DOHH2 (cell line): Measurements from ENCODE around the gene VAV2.

ENCODE experiments used
- H3F3A ChIP-seq: fragments of 200-600 bp; sonication (generic), shearing (Covaris generic); 2 replicates; pipeline ENCODE4 v1.6.0; 2016; ENCODE audit warnings: antibody characterized with exemption, mild to moderate bottlenecking; ENCODE audit not compliant: control insufficient read depth, insufficient read depth
- H3K27ac ChIP-seq: fragments of 200-600 bp; sonication (generic); 2 replicates; pipeline ENCODE4 v1.5.1; 2014; ENCODE audit warnings: low read depth, mild to moderate bottlenecking, low read length, moderate library complexity
- H3K27me3 ChIP-seq: fragments of 200-600 bp; sonication (generic); 2 replicates; pipeline ENCODE4 v1.6.1; 2014; ENCODE audit warnings: mild to moderate bottlenecking, low read length, mixed read lengths; ENCODE audit not compliant: control insufficient read depth
- H3K36me3 ChIP-seq: fragments of 200-600 bp; sonication (generic); 2 replicates; pipeline ENCODE4 v1.6.1; 2014; ENCODE audit warnings: mild to moderate bottlenecking, low read length, moderate library complexity, mixed read lengths; ENCODE audit not compliant: control insufficient read depth
- H3K4me1 ChIP-seq: fragments of 200-600 bp; sonication (generic); 2 replicates; pipeline ENCODE4 v1.6.1; 2014; ENCODE audit warnings: mild to moderate bottlenecking, low read length, mixed read lengths; ENCODE audit not compliant: control insufficient read depth
- H3K4me2 ChIP-seq: fragments of 200-600 bp; sonication (generic); 2 replicates; pipeline ENCODE4 v1.6.0; 2014; ENCODE audit warnings: mild to moderate bottlenecking, low read length, moderate library complexity
- H3K4me3 ChIP-seq: fragments of 200-600 bp; sonication (generic); 2 replicates; pipeline ENCODE4 v1.5.1; 2014; ENCODE audit warnings: mild to moderate bottlenecking, low read length, mixed read lengths
- H3K79me2 ChIP-seq: fragments of 200-600 bp; sonication (generic); 2 replicates; pipeline ENCODE4 v1.6.1; 2014; ENCODE audit warnings: mild to moderate bottlenecking, low read length, mixed read lengths; ENCODE audit not compliant: control insufficient read depth
- H3K9me2 ChIP-seq: fragments of 200-600 bp; sonication (generic); replicated peaks from 2 replicates; pipeline ENCODE4 v1.6.1; 2014; ENCODE audit warnings: mild to moderate bottlenecking, low read length, mixed read lengths; ENCODE audit not compliant: control insufficient read depth
- H3K9me3 ChIP-seq: fragments of 200-600 bp; sonication (generic); 2 replicates; pipeline ENCODE4 v1.6.1; 2014; ENCODE audit warnings: antibody characterized with exemption, low read length, mixed read lengths; ENCODE audit not compliant: control insufficient read depth, insufficient read depth
- H4K20me1 ChIP-seq: fragments of 200-600 bp; sonication (generic); 2 replicates; pipeline ENCODE4 v1.6.0; 2014; ENCODE audit warnings: low read depth, mild to moderate bottlenecking, antibody characterized with exemption, low read length, moderate library complexity; ENCODE audit not compliant: control insufficient read depth, insufficient read depth
- EZH2phosphoT487 ChIP-seq: fragments of 200-600 bp; sonication (generic); IDR thresholded peaks from 2 replicates; pipeline ENCODE4 v1.6.1; 2017; ENCODE audit warnings: borderline replicate concordance, mild to moderate bottlenecking, antibody characterized with exemption, low read length, moderate library complexity, mixed read lengths
- TF ChIP-seq, protein P1 (sequence below): fragments of 200-600 bp; sonication (generic); IDR thresholded peaks from one replicate; pipeline ENCODE4 v1.5.1; 2014; ENCODE audit warnings: antibody characterized with exemption, mild to moderate bottlenecking, low read depth, low read length; ENCODE audit not compliant: poor library complexity, severe bottlenecking

VAV2 gene

DNA sequence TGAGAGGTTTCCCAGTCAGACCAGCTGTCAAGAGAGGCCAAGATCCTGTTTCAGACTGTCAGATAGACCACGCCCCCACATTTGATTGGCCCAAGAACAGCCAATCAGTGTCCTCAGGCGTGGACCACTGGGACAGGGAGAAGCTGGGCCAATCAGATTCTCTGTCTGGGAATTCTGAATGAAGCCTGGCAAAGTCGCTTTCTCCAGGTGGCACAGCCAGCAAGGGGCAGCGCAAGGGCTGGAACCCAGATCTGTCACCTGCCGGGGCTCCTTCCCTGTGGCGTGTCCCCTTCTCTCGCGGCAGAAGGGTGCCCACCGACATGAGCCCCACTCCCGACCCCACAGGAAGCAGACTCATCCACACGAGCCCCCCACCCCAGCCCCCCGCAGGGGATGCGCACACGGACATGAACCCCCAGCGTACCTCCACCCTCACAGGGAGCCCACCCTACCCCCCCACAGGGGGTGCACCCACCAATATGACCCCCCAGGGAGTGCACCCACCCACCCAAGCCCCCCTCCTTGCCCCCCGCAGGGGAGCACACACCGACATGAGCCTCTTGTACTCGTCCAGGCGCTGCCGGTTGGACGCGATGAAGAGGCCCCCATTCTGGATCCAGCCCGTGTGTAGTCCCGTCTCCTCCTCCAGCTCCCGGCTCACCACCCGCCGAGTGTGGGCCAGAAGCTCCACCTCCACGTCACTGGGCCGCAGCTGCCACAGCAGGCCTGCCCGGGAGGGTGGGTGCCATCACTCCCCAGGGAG, 260.1 kb downstream of the VAV2 start:
- H3K27ac ChIP-seq, result no peak overlapping the region
- H3K27me3 ChIP-seq, result peaks cover 19% of the 10 kb centered on the region
- H3K4me1 ChIP-seq, result peaks cover 15% of the 10 kb centered on the region
- H3K36me3 ChIP-seq, result no peaks in the 10 kb centered on the region
- no peaks in the 10 kb centered on the region for H4K20me1 ChIP-seq
- no peak overlapping the region for H3K4me2 ChIP-seq
- H3K79me2 ChIP-seq, result no peaks in the 10 kb centered on the region
- no peaks in the 10 kb centered on the region for H3F3A ChIP-seq
- no peak for TF ChIP-seq EZH2phosphoT487
- TF ChIP-seq, protein P1, sequence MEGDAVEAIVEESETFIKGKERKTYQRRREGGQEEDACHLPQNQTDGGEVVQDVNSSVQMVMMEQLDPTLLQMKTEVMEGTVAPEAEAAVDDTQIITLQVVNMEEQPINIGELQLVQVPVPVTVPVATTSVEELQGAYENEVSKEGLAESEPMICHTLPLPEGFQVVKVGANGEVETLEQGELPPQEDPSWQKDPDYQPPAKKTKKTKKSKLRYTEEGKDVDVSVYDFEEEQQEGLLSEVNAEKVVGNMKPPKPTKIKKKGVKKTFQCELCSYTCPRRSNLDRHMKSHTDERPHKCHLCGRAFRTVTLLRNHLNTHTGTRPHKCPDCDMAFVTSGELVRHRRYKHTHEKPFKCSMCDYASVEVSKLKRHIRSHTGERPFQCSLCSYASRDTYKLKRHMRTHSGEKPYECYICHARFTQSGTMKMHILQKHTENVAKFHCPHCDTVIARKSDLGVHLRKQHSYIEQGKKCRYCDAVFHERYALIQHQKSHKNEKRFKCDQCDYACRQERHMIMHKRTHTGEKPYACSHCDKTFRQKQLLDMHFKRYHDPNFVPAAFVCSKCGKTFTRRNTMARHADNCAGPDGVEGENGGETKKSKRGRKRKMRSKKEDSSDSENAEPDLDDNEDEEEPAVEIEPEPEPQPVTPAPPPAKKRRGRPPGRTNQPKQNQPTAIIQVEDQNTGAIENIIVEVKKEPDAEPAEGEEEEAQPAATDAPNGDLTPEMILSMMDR, result no peak
- H3K9me2 ChIP-seq, result no peaks in the 10 kb centered on the region
- H3K4me3 ChIP-seq, result no peak overlapping the region
- no peaks in the 10 kb centered on the region for H3K9me3 ChIP-seq

DNA sequence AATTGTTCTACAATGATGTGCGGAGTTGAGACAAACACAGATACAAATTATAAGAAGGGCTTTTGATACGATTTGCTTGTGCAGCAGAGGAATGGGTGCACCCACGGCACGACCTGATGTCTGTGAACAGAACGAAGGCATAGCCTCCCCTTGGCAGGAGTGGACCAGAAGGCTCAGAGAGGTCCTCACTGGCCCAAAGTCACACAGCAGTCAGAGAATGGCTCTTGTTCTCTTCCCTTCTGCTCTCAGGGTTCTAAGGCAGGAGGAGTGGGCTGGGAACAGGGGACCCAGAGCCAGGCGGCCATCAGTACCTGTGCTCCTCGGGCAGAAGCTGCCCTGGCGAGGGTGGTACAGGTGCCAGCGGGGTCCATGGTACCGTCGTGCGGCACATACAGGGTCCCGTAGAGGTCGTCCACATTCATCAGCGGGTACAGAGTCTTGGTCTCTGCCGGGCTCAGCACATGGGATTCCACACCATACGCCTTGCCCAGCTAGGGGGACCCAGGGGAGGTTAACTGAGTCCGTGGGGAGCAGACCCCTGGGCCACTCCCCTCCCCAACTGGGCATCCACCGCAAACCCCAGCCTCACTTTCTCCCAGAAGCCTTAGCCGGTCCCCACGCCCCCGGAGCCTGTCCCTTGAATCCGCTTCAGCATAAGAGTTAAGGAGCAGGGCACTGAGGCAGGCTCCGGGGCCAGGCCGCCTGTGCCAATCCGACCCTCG, 261.0 kb downstream of the VAV2 start:
- H3K27ac ChIP-seq, result no peak overlapping the region
- no peaks in the 10 kb centered on the region for H3K9me2 ChIP-seq
- peaks cover 15% of the 10 kb centered on the region for H3K4me1 ChIP-seq
- no peak overlapping the region for H3K4me3 ChIP-seq
- H3F3A ChIP-seq, result no peaks in the 10 kb centered on the region
- TF ChIP-seq, protein P1, result no peak
- H3K36me3 ChIP-seq, result no peaks in the 10 kb centered on the region
- no peaks in the 10 kb centered on the region for H3K9me3 ChIP-seq
- H3K79me2 ChIP-seq, result no peaks in the 10 kb centered on the region
- no peak overlapping the region for H3K4me2 ChIP-seq
- H3K27me3 ChIP-seq, result peaks cover 14% of the 10 kb centered on the region
- no peaks in the 10 kb centered on the region for H4K20me1 ChIP-seq

DNA sequence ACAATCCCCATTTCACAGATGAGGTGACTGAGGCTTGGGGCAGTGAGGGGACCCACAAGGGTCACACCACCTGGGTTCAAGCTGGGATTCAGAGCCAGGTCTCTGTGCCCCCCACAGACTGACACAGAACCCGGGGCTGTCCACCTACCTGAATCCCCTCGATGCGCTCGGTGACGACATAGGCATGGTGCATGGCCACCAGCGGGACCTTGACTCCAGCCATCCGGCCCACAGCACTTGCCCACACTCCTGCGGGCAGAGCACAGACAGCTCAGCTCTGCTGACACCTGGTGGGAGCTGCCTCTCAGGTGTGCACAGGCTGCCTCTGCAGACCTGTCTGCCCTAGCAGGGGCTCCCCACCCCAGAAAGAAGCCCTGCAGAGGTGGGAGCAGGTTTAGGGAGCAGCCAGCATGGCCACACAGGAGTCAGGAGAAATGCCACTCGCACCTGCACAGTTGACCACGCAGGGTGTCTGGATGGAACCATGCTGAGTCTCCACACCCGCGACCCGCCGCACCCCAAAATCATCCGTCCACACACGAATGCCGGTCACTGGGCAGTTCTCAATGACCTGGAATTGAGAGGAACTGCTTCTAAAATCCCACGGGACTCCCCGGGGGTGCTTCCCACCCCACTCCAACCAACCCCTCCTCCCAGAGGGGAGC, 262.4 kb downstream of the VAV2 start:
- Histone ChIP-seq H3K4me1 (peaks cover 5% of the 10 kb centered on the region), H3K9me3 (no peaks in the 10 kb centered on the region), H3K79me2 (no peaks in the 10 kb centered on the region), H4K20me1 (no peaks in the 10 kb centered on the region), H3K9me2 (no peaks in the 10 kb centered on the region), H3K4me3 (no peak overlapping the region), H3K27ac (no peak overlapping the region), H3K27me3 (peaks cover 12% of the 10 kb centered on the region; the same call in 1 of the 2 replicates), H3K4me2 (no peak overlapping the region), H3K36me3 (no peaks in the 10 kb centered on the region), H3F3A (no peaks in the 10 kb centered on the region)
- TF ChIP-seq, protein P1, result no peak
- no peak for TF ChIP-seq EZH2phosphoT487
